ENCODE measurements around the gene AMZ1.
"Not testable (repeated sequence)": the region's sequence is repeated elsewhere in the genome, so short reads cannot be mapped to it uniquely, and the experiment has no call there.

The AMZ1 gene

GRCh38 chr7:2684501-2684900 is 3.5 kb upstream of the AMZ1 start:
- no peak for DNase-seq
- intact Hi-C loops (cut with DNase I), result loop anchor here (10.0 kb wide), 1 partner anchor 120 kb away; no protein-coding TSS in a partner anchor

DNA sequence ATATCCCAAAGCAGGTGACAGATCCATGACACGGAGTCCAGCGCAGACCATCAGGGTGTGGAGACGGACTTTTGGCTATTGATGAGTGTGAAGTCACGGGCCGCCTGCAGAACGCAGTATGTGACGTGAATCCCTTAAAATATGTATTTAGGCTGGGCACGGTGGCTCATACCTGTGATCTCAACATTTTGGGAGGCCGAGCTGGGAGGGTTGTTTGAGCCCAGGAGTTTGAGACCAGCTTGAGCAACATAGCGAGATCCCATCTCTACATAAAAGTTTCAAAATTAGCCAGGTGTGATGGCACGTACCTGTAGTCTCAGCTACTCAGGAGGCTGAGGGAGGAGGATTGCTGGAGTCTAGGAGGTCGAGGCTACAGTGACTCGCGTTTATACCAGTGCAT is 1.9 kb upstream of the AMZ1 start:
- no peak for DNase-seq
- intact Hi-C loops (cut with DNase I), result loop anchor here (10.0 kb wide), 1 partner anchor 121 kb away; no protein-coding TSS in a partner anchor

DNA sequence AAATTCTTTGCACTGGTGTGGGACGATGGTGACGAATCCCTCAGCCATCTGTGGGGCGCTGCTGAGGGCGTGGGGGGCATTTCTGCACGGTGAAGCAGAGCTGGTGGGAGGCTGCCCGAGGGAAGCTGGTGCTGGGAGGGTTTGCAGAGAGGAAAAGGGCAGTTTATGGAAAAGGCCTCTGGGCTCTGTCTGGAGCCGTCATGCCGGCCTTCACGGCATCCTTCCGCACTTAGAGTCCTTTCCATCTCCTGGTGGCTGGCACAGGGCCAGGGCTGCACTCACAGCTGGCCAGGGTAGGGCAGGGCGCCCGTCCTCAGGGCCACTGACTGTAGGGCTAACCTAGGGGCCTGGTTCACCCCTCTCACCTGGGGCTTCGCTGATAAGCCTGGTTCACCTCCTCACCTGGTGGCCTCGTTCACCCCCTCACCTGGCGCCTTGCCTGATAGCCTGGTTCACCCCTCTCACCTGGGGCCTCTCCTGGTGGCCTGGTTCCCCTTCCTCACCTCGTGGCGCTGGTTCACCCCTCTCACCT is 598 bp upstream of the AMZ1 start:
- peak in 15 of 42 donors; percentile 39 to 80 (median 58) for DNase-seq
- intact Hi-C loops (cut with DNase I), result loop anchor here (10.0 kb wide), 1 partner anchor 123 kb away; no protein-coding TSS in a partner anchor

DNA sequence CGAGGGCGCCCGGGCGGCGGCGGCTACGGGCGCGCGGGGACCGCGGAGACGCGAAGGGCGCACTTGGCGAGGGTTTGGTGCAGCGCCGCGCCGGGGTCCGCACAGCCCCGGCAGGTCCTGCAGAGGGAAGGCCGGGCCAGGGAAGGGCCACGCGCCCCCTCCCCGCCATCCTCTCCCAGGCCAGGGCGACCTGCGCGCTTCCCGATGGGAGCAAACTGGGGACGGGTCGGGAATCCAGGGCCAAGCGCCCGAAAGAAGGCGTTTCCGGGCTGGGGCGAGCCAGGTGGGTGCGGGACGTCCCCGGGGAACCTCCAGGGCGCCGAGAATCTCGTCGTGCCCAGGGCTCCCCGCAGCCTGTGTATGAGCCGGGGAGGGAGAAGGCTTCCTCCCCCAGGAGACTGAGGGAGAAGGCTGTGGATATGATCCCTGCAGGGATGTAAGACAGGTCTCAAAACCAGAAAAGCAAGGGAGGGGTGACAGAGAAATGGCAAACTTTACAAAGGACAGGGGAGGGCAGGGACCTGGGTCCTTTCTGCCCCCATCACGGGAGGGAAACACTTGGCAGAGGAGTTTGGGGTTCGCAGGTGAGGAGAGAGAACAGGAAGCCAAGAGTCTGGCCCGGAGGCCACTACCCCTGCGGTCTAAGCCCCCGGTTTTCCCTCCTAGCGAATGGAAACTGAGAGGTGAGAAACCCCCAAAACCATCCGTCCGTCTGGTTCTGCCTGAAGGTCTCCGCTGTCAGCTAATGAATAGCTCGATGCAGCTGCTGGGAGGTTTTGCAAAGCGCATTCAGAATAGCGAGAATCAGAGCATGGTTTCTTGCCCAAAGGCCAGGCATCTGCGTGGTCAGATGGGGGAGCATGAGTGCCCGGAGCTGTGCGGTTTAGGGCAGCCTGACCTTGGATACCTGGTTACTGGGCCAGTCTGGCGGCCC is 674 bp downstream of the AMZ1 start:
- intact Hi-C loops (cut with DNase I), result loop anchor here (10.0 kb wide), 1 partner anchor 124 kb away; no protein-coding TSS in a partner anchor
- DNase-seq, result peak in 29 of 42 donors; percentile 26 to 82 (median 61)

- no peak for DNase-seq
- intact Hi-C loops (cut with DNase I), result loop anchor here (10.0 kb wide), 1 partner anchor 125 kb away; no protein-coding TSS in a partner anchor
Measured at GRCh38 chr7:2689343-2689847, 1.4 kb downstream of the AMZ1 start.

- no peak for DNase-seq
- intact Hi-C loops (cut with DNase I), result loop anchor here (10.0 kb wide), 1 partner anchor 125 kb away; no protein-coding TSS in a partner anchor
Measured at GRCh38 chr7:2689951-2690705, 2.1 kb downstream of the AMZ1 start.

DNA sequence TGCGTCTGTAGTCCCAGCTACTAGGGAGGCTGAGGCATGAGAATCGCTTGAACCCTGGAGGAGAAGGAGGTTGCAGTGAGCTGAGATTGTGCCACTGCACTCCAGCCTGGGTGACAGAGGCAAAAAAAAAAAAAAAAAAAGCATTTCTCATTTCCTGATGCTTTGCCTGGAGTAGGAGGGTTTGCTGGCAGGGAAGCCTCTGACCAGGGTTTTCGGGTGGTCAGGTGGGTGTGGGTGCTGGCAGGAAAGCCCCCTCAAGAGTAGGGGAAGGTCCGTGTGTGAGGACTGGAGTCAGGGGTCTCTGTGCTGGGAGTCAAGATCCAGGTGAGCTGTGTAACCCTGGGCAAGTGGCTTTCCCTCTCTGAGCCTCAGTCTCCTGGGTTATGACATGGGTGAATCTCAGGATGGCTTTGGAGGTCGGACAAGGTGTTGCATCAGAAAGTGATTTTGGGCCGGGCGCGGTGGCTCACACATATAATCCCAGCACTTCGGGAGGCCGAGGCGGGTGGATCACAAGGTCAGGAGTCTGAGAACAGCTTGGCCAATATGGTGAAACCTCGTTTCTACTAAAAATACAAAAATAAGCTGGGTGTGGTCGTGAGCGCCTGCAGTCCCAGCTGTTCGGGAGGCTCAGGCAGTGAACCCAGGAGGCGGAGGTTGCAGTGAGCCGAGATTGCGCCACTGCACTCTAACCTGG is 3.2 kb downstream of the AMZ1 start:
- intact Hi-C loops (cut with DNase I), result no loop called here

DNA sequence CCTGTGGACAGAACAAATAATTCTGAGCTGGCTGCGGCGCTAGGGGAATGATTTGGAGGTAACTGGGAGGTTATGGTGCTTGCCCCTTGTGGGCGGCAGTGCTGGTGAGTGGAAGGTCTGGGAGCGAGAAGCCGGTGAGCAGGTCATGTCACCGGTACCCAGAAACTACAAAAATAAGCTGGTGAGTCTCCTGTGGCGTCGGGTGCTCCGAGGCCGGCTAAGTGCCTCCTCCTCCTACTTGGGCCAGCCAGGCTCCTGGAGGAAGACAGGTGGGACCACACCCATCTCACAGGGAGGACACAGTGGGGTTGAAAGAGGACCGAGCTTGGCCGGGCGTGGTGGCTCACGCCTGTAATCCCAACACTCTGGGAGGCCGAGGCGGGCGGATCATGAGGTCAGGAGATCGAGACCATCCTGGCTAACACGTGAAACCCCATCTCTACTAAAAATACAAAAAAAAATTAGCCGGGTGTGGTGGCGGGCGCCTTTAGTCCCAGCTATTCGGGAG is 4.0 kb downstream of the AMZ1 start:
- DNase-seq; intact Hi-C loops (cut with DNase I): not testable (repeated sequence)

More for the DNA sequence above, 3.2 kb downstream of the AMZ1 start:
- no peak for DNase-seq

DNA sequence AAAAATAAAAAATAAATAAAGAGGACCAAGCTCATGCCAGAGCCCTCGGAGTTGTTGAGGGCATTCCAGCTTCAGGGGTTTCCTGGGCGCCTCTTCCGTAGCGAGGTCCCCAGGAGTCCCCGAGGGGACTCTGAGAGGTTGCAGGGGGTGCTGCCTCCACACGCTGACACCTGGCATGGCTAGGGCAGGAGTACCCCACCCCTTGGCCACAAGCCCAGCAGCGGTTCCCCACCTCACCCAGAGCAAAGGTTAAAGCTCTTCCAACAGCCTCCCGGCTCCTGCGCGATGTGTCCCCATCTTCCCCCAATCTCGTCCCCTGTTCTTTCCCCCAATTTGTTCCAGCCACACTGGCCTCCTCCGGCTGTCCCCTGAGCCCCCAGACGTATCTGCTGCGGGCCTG is 4.5 kb downstream of the AMZ1 start:
- intact Hi-C loops (cut with DNase I), result no loop called here

DNA sequence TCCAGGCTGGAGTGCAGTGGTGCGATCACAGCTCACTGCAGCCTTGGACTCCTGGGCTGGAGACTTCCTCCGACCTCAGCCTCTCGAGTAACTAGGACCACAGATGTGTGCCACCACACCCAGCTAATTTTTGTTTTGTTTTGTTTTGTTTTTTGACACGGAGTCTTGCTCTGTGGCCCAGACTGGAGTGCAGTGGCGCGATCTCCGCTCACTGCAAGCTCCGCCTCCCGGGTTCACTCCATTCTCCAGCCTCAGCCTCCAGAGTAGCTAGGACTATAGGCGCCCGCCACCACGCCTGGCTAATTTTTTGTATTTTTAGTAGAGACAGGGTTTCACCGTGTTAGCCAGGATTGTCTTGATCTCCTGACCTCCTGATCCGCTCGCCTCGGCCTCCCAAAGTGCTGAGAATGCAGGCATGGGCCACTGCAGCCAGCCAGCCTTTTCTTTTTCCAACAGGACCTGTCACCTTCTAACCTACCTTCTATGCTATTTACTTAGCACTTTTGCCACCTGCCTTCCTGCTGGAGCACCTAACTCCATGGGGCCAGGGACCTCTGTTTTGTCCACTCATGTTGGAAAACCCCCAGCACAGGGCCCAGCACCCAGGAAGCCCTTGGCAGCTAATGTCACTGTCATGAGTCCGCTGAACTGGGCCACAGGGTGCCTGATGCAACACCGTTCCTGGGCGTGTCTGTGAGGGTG is 5.6 kb downstream of the AMZ1 start:
- intact Hi-C loops (cut with DNase I); DNase-seq: not testable (repeated sequence)

More for the DNA sequence above, 4.5 kb downstream of the AMZ1 start:
- no peak for DNase-seq

DNA sequence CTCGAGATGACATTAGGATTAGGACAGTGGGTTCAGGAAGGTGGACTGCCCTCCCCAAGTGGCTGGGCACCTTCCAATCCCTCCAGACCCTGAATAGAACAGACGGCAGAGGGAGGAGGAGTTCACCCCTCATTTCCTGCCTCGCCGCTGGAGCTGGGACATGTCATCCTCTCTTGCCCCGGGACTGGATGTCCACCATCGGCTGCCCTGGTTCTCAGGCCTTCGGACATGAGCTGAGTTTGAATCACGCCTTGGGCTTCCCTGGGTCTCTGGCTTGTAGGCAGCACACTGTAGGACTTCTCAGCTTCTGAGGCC is 6.1 kb downstream of the AMZ1 start:
- intact Hi-C loops (cut with DNase I); DNase-seq: not testable (repeated sequence)

- no peak for DNase-seq
- intact Hi-C loops (cut with DNase I), result no loop called here
Measured at GRCh38 chr7:2698581-2699288, 10.7 kb downstream of the AMZ1 start.

DNA sequence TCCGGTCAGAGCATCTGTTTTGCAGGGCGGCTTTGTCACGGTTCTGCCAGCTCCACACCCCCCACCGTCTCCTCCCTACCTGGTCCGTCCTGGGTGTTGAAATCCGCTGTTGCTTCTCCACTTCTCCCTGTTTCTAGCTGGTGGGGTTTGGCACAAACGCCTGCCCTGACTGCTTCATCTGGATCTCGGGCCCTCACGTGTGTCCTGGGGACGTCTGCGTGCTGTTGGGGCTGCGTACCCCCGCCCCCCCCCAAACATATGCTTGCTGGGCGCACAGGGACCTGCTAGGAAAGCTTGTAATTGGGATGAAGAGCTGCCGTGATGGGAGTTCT is 11.3 kb downstream of the AMZ1 start:
- DNase-seq, result no peak
- intact Hi-C loops (cut with DNase I), result no loop called here

DNA sequence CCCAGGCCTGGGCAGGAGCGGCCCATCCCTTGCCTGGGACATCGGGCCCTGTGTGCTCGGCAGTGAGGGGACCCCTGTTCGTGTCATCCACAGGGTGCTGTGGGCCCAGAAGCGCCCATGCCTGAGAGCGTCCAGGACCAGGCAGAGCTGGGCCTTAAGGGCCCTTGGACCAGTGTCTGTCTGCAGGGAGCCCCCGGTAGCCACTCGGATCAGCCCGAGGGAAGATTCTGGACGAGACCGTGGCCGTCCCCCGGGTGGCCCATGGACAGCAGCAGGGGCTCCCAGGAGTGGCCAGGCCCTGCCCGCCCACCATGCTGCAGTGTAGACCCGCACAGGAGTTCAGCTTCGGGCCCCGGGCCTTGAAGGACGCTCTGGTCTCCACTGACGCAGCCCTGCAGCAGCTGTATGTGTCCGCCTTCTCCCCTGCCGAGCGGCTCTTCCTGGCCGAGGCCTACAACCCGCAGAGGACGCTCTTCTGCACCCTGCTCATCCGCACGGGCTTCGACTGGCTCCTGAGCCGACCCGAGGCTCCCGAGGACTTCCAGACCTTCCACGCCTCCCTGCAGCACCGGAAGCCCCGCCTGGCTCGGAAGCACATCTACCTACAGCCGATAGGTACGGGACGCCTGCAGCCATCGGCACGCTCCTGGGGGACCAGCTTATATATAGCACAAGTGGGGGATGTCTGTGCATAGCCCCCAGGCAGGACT is 12.3 kb downstream of the AMZ1 start:
- intact Hi-C loops (cut with DNase I), result no loop called here
- no peak for DNase-seq

DNA sequence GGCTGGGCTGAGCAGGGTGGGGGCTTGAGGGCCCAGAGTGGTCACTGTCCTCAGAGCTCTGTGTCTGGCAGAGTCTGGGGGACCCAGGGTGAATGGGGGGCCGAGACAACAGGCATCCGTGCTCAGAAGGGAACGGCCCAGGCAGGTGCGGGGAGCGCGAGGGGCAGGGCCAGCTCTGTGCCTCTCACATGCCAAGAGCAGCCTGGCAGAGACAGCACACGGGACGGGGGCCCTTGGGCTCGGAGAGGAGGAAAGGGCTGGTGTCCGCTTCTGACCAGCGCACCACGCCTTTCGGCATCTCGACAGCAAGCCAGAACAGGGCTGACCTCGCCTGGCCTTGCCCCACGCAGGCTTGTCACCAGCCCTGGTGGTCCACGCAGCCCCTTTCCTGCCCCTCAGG is 13.4 kb downstream of the AMZ1 start:
- intact Hi-C loops (cut with DNase I), result no loop called here
- peak in 2 of 42 donors; percentile 56 to 69 for DNase-seq

DNA sequence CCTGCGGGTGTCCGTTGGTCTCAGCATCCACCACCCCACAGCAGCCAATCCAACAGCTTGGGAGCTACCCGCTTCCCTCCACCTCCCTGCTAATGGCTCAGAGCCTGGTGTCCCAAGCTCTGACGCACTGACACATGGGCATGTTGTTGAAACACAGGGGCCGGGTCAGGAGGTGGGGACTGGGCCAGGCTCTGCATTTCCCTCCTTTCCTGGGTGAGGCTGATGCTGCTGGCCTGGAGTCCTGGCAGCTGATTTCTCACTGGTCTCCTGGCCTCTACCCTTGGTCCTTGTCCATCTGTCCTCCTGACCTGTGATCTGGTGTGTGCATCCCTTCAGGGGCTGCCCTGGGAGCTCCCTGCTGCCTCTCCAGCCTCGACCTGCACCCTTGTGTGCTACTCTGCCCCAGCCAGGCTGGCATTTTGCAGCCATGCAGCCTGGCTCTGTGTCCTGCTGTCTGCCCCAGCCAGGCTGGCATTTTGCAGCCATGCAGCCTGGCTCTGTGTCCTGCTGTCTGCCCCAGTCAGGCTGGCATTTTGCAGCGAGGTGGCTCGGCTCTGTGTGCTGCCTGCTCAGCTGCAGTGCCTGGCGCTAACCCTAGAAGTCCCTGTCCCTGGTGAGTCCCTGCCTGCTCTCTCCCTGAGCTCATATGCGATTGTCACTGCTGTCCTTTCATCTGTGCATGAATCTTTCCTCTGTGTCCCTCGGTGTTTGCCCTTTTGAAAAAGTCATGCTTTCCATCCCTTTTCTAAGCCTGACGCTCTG is 14.0 kb downstream of the AMZ1 start:
- intact Hi-C loops (cut with DNase I), result no loop called here
- peak in 41 of 42 donors; percentile 58 to 93 (median 80) for DNase-seq
